Effector memory CD4-positive, alpha-beta T cell (primary cell): Measurements from ENCODE around the gene KLHL29.

ENCODE experiments used
- DNase-seq, 3 donors: peaks; one replicate each; pipeline ENCODE4 v3.0.0-alpha.2; 2020
- H3K27ac ChIP-seq: 2 replicates; pipeline ENCODE4 v1.7.0; 2013; ENCODE audit warnings: mild to moderate bottlenecking, low read length, moderate library complexity; ENCODE audit not compliant: insufficient read depth, poor library complexity, severe bottlenecking
- H3K27me3 ChIP-seq: replicated peaks from 2 replicates; pipeline ENCODE4 v1.7.0; 2013; ENCODE audit warnings: mild to moderate bottlenecking, low read length; ENCODE audit not compliant: insufficient read depth, control insufficient read depth, poor library complexity, severe bottlenecking
- H3K36me3 ChIP-seq: 2 replicates; pipeline ENCODE4 v1.7.0; 2013; ENCODE audit warnings: mild to moderate bottlenecking, low read length, moderate library complexity; ENCODE audit not compliant: control insufficient read depth, insufficient read depth
- H3K4me1 ChIP-seq: 2 replicates; pipeline ENCODE4 v1.7.0; 2013; ENCODE audit warnings: low read length, mild to moderate bottlenecking; ENCODE audit not compliant: control insufficient read depth, insufficient read depth, poor library complexity, severe bottlenecking
- H3K4me3 ChIP-seq: 2 replicates; pipeline ENCODE4 v1.7.0; 2013; ENCODE audit warnings: low read length, low read depth, mild to moderate bottlenecking; ENCODE audit not compliant: insufficient read depth, poor library complexity, severe bottlenecking
- H3K9me3 ChIP-seq: 2 replicates; pipeline ENCODE4 v1.7.0; 2013; ENCODE audit warnings: mild to moderate bottlenecking, low read length, moderate library complexity; ENCODE audit not compliant: control insufficient read depth

Gene KLHL29

GRCh38 chr2:23530206-23530908, 145.4 kb downstream of the KLHL29 start:
- H3K27me3 ChIP-seq, result no peaks in the 10 kb centered on the region
- DNase-seq, result no peak
- no peaks in the 10 kb centered on the region for H3K9me3 ChIP-seq
- H3K4me3 ChIP-seq, result no peak overlapping the region
- peaks cover 4% of the 10 kb centered on the region for H3K4me1 ChIP-seq
- no peak overlapping the region for H3K27ac ChIP-seq
- H3K36me3 ChIP-seq, result no peaks in the 10 kb centered on the region

- Histone ChIP-seq H3K36me3 (no peaks in the 10 kb centered on the region), H3K4me3 (no peak overlapping the region), H3K9me3 (no peaks in the 10 kb centered on the region), H3K27ac (no peak overlapping the region), H3K4me1 (peaks cover 4% of the 10 kb centered on the region), H3K27me3 (no peaks in the 10 kb centered on the region)
- no peak for DNase-seq
These were observed 145.9 kb downstream of the KLHL29 start for GRCh38 chr2:23530909-23531276.

DNA sequence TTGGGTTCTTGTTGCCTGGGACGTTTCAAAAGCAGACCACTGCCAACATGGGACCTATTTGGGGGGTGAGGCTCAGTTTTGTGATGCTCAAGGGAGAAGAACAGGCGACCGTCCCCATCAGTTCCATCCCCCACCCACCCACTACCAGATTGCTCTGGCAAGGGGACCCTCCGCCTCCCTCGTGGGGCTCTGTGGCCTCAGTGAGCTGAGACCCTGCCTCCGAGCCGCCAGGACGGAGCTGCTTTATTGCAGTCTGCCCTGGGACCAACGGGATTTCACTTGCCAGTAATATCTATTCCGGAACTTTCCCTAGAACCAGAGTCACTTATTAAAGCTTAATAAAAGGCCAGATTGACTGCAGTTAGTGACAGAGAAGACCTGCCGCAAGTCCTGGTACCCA, 146.3 kb downstream of the KLHL29 start:
- no peak for DNase-seq
- Histone ChIP-seq H3K27me3 (no peaks in the 10 kb centered on the region), H3K4me3 (no peak overlapping the region), H3K36me3 (no peaks in the 10 kb centered on the region), H3K4me1 (peaks cover 4% of the 10 kb centered on the region), H3K9me3 (no peaks in the 10 kb centered on the region), H3K27ac (no peak overlapping the region)

GRCh38 chr2:23531881-23532280, 146.9 kb downstream of the KLHL29 start:
- no peak for DNase-seq
- H3K36me3 ChIP-seq, result no peaks in the 10 kb centered on the region
- peak overlapping the region; percentile 40 for H3K4me3 ChIP-seq
- peaks cover 4% of the 10 kb centered on the region for H3K4me1 ChIP-seq
- H3K27me3 ChIP-seq, result no peaks in the 10 kb centered on the region
- no peak overlapping the region for H3K27ac ChIP-seq
- no peaks in the 10 kb centered on the region for H3K9me3 ChIP-seq

DNA sequence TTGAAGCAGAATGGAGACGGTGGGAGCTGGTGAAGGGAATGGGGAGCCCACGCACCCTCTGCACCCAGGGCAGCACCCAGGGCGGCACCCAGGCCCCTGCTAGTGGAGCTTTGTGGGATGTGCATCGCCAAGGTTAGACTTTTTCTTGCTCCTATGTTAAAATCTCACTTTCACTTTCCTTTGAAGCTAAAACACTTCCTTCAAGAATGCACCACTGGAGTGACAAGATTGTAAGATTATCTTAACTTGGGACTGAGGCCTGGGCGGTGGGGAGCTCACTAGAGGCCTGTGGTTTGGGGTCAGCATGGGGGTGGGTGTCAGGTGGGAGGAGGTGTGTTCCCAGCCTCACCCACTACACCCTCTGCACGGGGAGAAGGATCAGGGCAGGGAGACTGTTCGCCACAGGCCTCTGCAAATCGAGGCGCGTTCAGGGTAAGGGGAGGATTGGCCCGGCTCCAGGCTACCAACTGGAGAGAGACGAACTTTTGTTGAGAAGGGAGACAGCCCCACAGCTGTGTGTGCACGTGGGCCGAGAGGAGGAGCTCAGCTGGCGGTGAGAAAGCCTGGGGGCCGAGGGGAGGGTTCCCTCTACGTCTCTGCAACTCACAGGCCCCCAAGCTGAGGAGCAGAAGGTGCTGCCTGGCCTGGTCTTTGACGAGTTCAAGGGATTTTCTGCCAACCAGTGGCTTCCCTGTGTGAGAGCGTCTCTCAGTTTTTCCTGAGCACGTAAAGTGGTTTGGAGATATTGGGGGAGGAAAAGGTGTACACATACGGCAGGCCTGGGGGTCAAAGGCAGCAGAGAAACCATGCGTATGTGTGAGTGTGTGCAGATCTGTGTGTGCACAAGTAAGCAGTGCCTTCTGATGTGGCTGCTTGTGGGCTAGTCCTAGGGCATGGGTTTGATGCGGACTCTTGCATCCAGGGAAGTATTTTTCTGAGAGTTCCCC, 147.7 kb downstream of the KLHL29 start:
- peak overlapping the region; percentile 40 for H3K4me3 ChIP-seq
- H3K27ac ChIP-seq, result no peak overlapping the region
- no peak for DNase-seq
- H3K4me1 ChIP-seq, result peaks cover 4% of the 10 kb centered on the region
- no peaks in the 10 kb centered on the region for H3K36me3 ChIP-seq
- no peaks in the 10 kb centered on the region for H3K27me3 ChIP-seq
- no peaks in the 10 kb centered on the region for H3K9me3 ChIP-seq

DNA sequence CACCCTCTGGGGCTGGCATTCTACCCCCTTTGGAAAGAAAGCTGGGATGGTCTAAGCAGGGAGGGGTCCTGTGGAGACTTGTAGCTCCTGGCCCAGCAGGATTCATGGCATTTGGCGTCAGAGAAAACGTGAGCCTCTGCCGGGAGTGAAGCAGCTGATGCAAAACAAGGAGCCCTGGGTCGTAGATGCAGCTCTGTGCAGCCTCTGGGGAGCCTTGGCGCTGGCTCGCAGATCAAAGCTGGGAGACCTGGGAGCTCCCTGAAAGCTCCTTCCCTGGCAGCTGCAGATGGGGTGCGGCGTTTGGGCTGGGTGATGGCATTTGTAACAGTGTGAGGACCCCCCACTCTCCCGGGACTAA, 148.3 kb downstream of the KLHL29 start:
- Histone ChIP-seq H3K4me1 (peaks cover 4% of the 10 kb centered on the region), H3K27me3 (no peaks in the 10 kb centered on the region), H3K36me3 (no peaks in the 10 kb centered on the region)

GRCh38 chr2:23534771-23535170, 149.8 kb downstream of the KLHL29 start:
- peaks cover 4% of the 10 kb centered on the region for H3K4me1 ChIP-seq
- DNase-seq, result no peak
- H3K9me3 ChIP-seq, result no peaks in the 10 kb centered on the region
- no peaks in the 10 kb centered on the region for H3K27me3 ChIP-seq
- H3K36me3 ChIP-seq, result no peaks in the 10 kb centered on the region
- no peak overlapping the region for H3K27ac ChIP-seq
- H3K4me3 ChIP-seq, result no peak overlapping the region

More for the DNA sequence above, 148.3 kb downstream of the KLHL29 start:
- Histone ChIP-seq H3K9me3 (no peaks in the 10 kb centered on the region), H3K27ac (no peak overlapping the region), H3K4me3 (no peak overlapping the region)
- DNase-seq, result no peak

DNA sequence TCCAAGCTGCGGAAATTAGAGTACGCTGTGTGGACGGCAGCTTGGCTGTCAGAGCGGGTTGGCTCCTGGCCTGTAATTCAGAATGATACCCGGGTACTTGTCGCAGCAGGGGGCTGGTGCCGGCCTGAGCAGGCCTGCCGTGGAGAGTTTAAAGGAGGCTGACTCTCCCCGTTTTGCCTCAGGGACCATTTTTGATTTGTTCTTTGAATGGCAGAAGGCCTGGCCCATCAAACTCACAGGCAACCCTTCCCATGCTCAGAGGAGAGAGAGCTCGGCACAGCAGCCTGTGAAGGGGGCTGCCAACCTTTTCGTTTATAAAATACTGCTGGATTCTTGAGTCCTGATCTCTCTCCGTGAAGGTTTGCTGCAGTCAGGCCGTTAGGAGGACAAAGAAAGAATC, 151.3 kb downstream of the KLHL29 start:
- H3K4me1 ChIP-seq, result peaks cover 4% of the 10 kb centered on the region
- H3K27ac ChIP-seq, result no peak overlapping the region
- H3K9me3 ChIP-seq, result no peaks in the 10 kb centered on the region
- no peak for DNase-seq
- H3K27me3 ChIP-seq, result no peaks in the 10 kb centered on the region
- H3K4me3 ChIP-seq, result no peak overlapping the region
- H3K36me3 ChIP-seq, result no peaks in the 10 kb centered on the region

DNA sequence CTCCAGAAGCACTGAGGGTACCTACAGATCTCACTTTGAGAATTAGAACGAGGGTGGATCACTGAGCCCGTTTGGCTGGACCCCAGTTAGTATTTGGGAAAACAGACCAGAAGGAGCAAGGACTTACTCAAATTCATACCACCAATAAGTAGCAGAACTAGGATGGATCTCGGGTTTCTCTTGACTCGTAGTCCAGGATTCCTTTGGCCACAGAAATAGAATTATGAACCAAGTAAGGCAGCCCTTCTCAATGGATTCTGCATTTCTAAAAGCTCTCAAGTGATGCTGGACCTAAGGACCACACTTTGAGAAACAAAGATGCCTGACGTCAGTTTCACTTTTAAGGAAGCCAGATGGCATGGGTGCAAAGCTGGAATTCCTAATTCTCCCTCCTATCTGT, 153.0 kb downstream of the KLHL29 start:
- no peaks in the 10 kb centered on the region for H3K9me3 ChIP-seq
- DNase-seq, result no peak
- H3K27ac ChIP-seq, result no peak overlapping the region
- no peaks in the 10 kb centered on the region for H3K36me3 ChIP-seq
- H3K27me3 ChIP-seq, result no peaks in the 10 kb centered on the region
- no peak overlapping the region for H3K4me3 ChIP-seq
- H3K4me1 ChIP-seq, result no peaks in the 10 kb centered on the region

- H3K4me1 ChIP-seq, result no peaks in the 10 kb centered on the region
- H3K36me3 ChIP-seq, result no peaks in the 10 kb centered on the region
- no peak overlapping the region for H3K27ac ChIP-seq
- H3K4me3 ChIP-seq, result no peak overlapping the region
- H3K9me3 ChIP-seq, result no peaks in the 10 kb centered on the region
- DNase-seq, result no peak
- no peaks in the 10 kb centered on the region for H3K27me3 ChIP-seq
These were observed 153.6 kb downstream of the KLHL29 start for GRCh38 chr2:23538566-23538965.
